GM18517 (cell line): ENCODE data around the gene AGAP1.

Source experiments
- ATAC-seq: cut with Tn5 transposase; IDR thresholded peaks from one replicate; pipeline ENCODE4 v1.9.1; 2021; ENCODE audit warnings: mild to moderate bottlenecking, moderate library complexity; ENCODE audit not compliant: unreplicated experiment

AGAP1 gene

DNA sequence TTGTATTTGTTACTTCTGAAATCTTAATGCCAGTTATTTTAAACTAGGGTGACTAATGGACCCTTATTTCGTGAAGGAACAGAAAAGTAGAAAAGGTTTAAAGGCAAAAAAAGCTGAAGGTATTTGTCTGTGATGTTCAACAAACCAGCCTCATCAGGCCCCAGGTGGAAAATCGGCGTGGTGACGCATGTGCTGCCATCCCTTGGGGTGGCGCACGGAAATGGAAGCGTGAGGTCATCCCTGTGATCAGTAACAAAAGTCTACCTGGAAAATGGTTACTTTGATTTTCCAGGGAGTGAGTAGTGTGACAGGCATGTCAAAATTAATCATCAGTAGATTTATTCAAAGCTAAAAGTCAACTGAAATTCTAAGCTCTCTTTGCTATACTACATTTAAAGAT lies 361.2 kb downstream of the AGAP1 start:
- ATAC-seq, result no peak

DNA sequence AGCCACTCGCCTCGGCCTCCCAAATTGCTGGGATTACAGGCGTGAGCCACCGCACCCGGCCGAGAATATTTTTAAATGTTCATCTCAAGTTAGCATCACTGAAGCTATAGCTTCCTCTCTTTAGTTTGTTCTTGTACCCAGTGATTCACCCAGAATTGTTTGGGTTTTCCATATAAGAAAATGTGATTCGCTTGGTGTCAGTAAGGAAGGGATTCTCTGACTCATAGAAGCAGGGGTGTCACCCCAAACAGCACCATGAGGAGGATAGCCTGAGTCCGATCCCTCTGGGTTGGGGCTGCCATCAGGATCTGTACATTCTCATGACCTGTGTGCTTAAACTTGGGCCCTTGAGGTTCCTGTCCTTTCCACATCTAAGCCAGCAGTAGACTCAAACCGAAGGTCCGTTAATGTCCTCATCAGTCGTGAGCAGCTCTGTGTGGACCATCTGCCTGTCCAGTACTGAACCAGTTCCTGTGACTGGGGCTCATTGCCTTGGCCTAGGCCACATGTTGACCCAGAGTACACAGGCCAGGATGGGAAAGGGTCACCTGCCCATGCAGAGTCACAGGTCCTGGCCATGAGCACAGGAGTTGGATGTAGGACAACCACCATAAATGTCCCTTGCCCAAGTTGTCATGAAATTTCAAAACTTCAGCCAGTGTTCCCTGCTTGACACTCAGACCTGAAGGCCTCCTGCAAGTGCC lies 362.5 kb downstream of the AGAP1 start:
- no peak for ATAC-seq

GRCh38 chr2:235857598-235857997 lies 363.8 kb downstream of the AGAP1 start:
- ATAC-seq, result no peak

DNA sequence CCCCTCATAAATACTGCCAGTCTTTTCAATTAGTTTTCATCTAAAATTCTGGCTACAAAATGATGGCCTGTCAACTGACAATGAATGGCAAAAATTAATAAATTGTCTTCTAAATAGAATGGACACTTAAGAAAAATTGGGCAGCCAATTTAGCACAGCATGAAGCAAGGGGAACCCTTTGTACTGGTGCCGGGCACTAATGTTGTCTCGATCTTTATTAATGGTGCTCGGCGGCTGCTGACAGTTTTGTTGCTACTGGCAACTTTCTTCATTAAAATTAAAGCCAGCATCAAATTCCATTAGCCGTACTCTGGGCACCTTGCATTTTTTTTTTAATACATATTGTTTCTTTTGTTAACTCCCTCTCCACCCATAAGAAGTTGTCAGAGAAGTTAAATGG lies 365.0 kb downstream of the AGAP1 start:
- ATAC-seq, result no peak

DNA sequence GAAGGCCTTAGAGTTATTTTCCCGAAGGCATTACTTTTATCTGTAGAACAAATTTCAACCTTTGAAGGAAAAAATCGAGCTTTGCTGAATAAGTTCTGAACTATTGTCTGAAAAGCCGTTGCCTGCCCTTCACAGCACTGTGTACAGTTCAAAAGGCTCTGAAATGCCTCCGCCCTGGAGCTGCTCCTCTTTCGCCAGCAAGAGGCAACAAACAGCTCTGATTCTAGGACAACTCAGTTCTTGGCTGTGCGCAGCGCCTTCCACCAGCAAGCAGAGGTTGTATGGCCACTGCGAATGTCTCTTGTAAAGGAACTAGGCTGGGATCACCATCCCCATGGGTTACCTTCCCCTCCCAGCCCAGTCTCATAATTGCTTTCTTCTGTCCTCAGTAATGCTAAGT lies 365.8 kb downstream of the AGAP1 start:
- ATAC-seq, result no peak

GRCh38 chr2:235860111-235860510 lies 366.3 kb downstream of the AGAP1 start:
- no peak for ATAC-seq

DNA sequence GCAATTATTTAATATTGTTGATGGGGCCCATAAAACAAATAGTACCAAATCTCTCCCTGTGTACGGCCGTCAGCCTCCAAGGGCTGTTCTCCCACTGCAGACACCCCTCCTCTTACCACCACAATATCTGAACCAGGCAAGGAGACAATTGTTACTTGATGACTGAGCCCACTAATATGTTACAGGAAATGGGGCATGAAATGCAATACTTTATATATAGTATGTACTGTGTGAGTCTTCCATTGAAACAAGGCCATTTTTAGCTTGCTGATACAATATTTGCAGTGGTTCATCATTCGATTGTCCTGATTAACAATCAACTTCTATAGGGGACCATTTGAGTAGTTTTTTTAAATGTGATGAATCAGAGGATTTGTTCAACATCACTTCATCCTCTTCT lies 367.0 kb downstream of the AGAP1 start:
- no peak for ATAC-seq

GRCh38 chr2:235861383-235861782 lies 367.5 kb downstream of the AGAP1 start:
- no peak for ATAC-seq

GRCh38 chr2:235863414-235863813 lies 369.6 kb downstream of the AGAP1 start:
- ATAC-seq, result no peak

- ATAC-seq, result no peak
These were observed 370.5 kb downstream of the AGAP1 start for GRCh38 chr2:235864302-235864701.

DNA sequence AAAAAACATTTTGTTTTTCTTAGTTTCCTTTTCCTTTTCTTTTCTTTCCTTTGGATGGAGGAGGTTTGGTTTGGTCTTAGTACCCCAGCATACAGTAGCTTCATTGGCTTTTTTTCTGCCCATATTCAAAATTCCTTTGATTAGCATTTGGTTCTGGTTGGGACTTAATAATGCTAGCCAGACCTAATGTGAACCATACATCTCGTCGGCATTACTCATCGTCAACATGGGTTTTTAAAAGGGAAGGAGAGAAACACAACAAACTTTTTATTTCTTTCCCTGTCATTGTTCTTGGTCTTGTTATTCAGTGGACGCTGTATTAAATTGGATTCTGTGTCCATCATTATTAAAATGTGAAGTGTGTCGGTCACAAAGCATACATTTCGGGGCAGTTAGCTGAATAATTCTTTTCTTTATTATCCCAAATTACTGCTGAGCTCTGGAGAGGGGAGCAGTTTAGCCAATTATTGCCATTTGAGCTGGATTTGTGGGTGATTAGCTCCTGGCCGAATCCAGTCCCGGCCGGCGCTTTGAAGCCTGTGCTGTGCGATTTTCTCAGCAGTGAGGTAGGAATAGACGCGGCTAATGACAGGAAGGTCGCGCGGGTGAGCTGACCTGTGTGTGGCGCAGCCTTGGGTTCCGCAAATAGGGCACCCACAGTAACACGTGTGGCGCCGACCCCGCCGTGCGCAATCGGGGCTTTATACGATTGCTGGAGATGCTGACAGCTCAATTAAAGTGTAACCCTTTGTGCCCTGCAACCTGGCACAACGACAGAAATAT lies 371.1 kb downstream of the AGAP1 start:
- no peak for ATAC-seq

DNA sequence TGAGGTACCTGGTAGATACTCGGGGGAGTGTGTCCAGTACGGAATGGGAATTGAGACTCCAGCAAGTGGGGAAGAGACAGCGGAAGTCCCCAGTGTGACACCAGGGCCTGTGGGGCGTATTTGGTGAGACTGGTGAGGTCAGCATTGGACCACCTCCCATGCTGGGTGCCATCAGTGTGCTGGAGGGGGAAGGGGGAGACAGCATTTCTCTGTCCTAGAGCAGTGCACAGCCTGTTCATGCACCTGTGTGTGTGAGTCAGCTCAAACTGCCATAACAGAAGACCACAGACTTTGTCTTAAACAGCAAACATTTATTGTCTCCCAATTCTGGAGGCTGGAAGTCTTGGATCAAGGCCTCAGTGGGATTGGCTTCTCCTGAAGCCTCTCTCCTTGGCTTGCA lies 372.5 kb downstream of the AGAP1 start:
- no peak for ATAC-seq

DNA sequence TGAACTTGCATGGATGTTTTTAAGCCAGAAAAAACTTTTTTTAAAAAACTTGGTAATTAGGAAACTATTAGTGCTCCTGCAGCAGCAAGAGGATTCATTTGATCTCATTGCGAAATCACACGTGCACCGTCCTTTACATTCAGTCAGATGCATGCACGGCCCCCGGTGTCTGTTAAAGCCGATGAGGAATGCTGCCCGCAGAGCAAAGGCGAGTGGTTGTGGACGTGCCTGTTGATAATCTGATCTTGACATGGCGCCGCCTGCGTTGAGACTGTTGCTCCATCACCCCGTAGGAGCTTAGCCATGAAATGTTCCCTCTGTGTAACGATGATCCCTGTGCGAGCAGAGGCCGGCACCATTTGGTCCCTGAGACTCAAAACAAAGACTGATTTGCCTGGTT lies 374.4 kb downstream of the AGAP1 start:
- ATAC-seq, result no peak

DNA sequence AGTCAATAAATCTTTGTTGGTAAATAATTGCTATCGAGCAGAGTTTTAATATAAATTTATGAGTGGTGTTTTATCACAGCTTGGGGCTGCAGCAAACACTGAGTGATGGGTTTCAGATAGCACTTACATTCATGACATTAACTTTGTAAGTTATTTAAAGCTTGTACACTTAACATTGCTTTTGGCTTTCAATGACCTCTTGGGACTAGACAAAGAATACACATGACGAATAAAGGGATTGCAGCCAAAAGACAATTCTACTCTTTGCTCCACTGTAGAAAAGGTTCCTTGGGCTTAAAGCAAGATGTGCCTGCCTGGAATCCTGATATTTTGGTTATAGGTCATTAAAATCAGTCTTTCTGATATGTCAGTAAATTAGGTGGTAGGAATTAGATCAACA lies 374.8 kb downstream of the AGAP1 start:
- ATAC-seq, result no peak

DNA sequence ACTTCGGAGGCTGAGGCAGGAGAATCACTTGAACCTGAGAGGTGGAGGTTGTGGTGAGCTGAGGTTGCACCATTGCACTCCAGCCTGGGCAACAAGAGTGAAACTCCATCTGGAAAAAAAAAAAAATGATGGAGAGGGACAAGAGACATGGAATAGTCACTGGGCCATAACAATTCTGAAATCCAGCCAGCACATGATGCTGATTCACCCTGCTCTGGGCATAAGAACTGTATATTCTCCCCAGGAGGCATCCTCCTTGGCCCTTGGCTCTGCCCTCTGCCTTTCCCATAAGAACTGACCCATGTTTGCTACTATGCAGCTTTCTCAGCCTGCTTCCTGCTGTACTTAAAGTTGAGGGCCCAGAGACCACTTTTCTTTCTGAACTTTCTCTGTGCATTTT lies 376.7 kb downstream of the AGAP1 start:
- no peak for ATAC-seq

GRCh38 chr2:235876099-235876679 lies 382.3 kb downstream of the AGAP1 start:
- no peak for ATAC-seq

DNA sequence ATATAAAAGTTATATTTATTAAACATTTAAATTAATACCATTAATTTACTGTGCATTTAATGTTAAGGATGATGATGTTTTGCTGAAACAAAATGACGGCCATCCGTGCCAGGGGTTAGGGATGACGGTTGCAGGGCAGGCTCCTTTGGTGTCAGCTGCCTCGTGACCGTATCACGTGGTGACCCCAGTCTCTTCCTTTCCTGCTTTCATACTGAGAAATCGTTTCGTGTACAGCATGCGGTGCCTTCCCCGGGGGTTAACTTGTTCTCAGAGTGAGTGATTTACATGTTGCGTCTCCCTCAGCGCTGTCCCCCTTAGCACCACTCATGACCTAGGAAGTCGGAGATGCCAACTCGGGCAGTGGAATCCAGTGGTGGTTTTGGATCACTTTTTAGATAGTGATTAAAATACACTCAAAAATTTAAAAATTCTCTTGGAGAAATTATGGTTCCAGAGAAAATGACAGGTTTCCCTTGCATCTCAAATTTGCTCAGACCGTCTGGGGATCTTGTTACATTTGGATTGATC lies 383.5 kb downstream of the AGAP1 start:
- ATAC-seq, result no peak

DNA sequence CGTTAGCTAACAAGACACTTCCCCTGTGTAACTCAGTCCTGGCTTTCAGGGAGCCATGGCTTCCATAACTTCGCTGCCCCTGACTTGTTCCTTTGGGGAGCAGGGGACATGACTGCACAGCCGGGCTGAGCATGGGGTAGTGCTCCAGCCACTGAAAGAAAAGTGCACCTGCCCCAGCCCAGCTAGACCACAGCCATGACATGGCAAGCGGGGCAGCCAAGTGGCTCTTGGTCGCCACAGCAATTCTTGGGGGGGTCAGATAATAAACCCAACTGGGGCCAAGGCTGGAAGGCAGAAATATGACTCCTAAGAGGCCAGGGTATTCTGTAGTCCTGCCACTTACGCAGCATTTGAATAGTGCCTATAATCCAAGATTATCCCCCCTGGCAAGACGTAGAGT lies 385.3 kb downstream of the AGAP1 start:
- no peak for ATAC-seq

DNA sequence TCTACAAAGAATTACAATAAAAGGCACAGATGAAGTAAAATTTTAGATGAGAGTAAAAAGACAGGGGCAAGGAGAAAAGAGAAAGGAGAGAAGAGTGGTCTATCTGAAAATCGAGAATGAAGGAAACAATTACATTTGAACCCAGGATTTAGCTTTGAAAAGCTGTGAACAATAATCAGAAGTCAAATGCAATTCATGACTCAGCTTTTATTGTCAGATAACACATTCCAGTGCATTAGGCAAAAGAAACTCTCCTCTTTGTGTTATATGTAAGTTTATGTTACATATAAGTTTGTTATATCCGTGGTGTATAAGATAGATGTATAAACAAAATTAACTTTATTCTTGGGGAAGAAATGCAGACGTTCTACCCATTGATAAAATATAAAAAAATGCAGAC lies 389.8 kb downstream of the AGAP1 start:
- no peak for ATAC-seq

DNA sequence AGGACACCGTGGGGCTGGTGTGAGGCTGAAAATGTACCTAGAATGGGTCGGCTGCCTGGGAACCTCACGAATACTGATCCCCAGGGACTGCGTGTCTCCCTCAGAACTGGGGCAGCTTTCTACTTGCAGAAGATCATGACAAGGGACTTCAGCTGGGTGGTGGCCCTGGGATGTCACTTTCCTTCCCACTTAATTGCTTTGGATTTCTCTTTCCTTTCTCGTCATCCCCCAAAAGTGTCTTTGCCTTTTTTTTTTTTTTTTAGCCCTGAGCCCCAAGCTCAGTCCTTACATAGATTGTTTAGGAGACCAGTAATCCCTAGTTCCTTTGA lies 395.4 kb downstream of the AGAP1 start:
- no peak for ATAC-seq

GRCh38 chr2:235893129-235893698 lies 399.4 kb downstream of the AGAP1 start:
- no peak for ATAC-seq

DNA sequence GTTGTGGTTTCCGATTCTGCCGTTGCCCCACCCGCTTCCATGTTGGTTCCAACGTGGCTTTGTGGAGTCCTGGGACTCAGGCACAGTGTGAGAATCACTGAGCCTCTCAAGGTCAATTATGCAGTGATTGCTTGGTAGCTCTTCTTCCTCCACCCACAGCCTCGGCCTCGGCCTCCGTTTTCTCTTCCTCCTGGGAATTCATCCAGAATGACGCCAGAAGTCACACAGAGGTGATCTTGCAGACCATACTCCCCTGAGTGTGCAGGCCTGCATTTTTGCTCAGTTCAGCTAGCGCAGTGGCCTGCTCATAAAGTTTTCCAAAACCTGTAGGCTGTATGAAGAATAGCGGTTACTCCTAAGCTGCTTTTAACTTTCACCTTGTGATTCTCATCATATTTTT lies 401.0 kb downstream of the AGAP1 start:
- no peak for ATAC-seq
